B cell (primary cell): ENCODE results near the gene TNPO2. TPM values are rescaled to one million over a fixed set of nuclear protein-coding genes. Genes with fewer than 3 reads are reported as not detected.
A peak's percentile ranks its signal among the peaks of the same experiment; 100 is the strongest.

ENCODE experiments used
- ATAC-seq: fragments of 200-7000 bp; cut with Tn5 transposase; one replicate; pipeline ENCODE4 v1.10.0; 2021; ENCODE audit warnings: low read depth, mild to moderate bottlenecking, moderate number of reproducible peaks, moderate library complexity
- CTCF ChIA-PET: fragments of 350-600 bp; sonication (Branson Sonifier 250); formaldehyde crosslinking; loops from one replicate; lab custom pipeline; 2021; ENCODE audit warnings: antibody characterized with exemption, inconsistent platforms; lab: Charles Lee
- POLR2A ChIA-PET: fragments of 350-600 bp; sonication (Branson Sonifier 250); formaldehyde crosslinking; loops from one replicate; lab custom pipeline; 2021; ENCODE audit warnings: antibody characterized with exemption; lab: Charles Lee
- DNase-seq: peaks from one replicate; pipeline ENCODE4 v3.0.0; 2013
- H2AFZ ChIP-seq: 2 replicates; pipeline ENCODE4 v1.6.1; 2012; ENCODE audit warnings: mild to moderate bottlenecking, low read depth, low read length; ENCODE audit not compliant: insufficient read depth, poor library complexity, severe bottlenecking
- H3K27ac ChIP-seq, 2 donors: 1 replicate in 1 of 2; 2 replicates in 1 of 2; pipeline ENCODE4 v1.5.1; 2012 to 2013; ENCODE audit warnings: low read length in 2 of 2, mild to moderate bottlenecking in 2 of 2, moderate library complexity in 1 of 2
- H3K27me3 ChIP-seq, 4 experiments: fragments of 200-600 bp in 1 of 4; sonication (generic) in 1 of 4; replicated peaks in 1 of 4; 1 replicate in 2 of 4; 2 replicates in 2 of 4; pipeline versions ENCODE4 v1.6.1 to v1.7.0; 2013 to 2016; ENCODE audit warnings: low read length in 3 of 4, mild to moderate bottlenecking in 2 of 4, mixed read lengths in 1 of 4, moderate library complexity in 1 of 4; ENCODE audit not compliant: insufficient read depth in 4 of 4, control insufficient read depth in 3 of 4; ENCODE audit errors: control extremely low read depth in 1 of 4
- H3K36me3 ChIP-seq, 2 experiments: replicated peaks in 1 of 2; 1 replicate in 1 of 2; 2 replicates in 1 of 2; pipeline versions ENCODE4 v1.6.1 to v1.7.1; 2013; ENCODE audit warnings: low read length in 1 of 2; ENCODE audit not compliant: insufficient read depth in 2 of 2, control insufficient read depth in 1 of 2; ENCODE audit errors: control extremely low read depth in 1 of 2, extremely low read depth in 1 of 2
- H3K4me1 ChIP-seq, 2 donors: fragments of 200-600 bp in 1 of 2; sonication (generic) in 1 of 2; 1 replicate in 1 of 2; 2 replicates in 1 of 2; pipeline versions ENCODE4 v1.5.1 to v1.6.1; 2013 to 2017; ENCODE audit warnings: low read length in 2 of 2; ENCODE audit not compliant: control insufficient read depth in 2 of 2, insufficient read depth in 2 of 2
- H3K4me2 ChIP-seq: replicated peaks from 2 replicates; pipeline ENCODE3; 2012; ENCODE audit warnings: mild to moderate bottlenecking, low read depth, low read length; ENCODE audit not compliant: poor library complexity, severe bottlenecking
- H3K4me3 ChIP-seq, 5 experiments: fragments of 200-600 bp in 1 of 5; sonication (generic) in 1 of 5; 1 replicate in 3 of 5; 2 replicates in 2 of 5; pipeline versions ENCODE4 v1.5.1 to v1.7.0; 2011 to 2016; ENCODE audit warnings: low read length in 4 of 5, mild to moderate bottlenecking in 4 of 5, low read depth in 2 of 5, control low read depth in 1 of 5, moderate library complexity in 1 of 5; ENCODE audit not compliant: insufficient read depth in 1 of 5; ENCODE audit errors: control extremely low read depth in 1 of 5, extremely low read depth in 1 of 5
- H3K79me2 ChIP-seq: fragments of 200-600 bp; sonication (generic); one replicate; pipeline ENCODE4 v1.6.0; 2016; ENCODE audit warnings: low read length; ENCODE audit not compliant: control insufficient read depth, insufficient read depth
- H3K9ac ChIP-seq: fragments of 200-600 bp; sonication (generic); 2 replicates; pipeline ENCODE4 v1.6.1; 2017; ENCODE audit warnings: mild to moderate bottlenecking, low read length, moderate library complexity
- H3K9me3 ChIP-seq, 3 donors: one replicate each; pipeline versions ENCODE4 v1.6.1 to v1.7.1; 2013; ENCODE audit warnings: low read length in 2 of 3; ENCODE audit not compliant: control insufficient read depth in 2 of 3, insufficient read depth in 1 of 3; ENCODE audit errors: control extremely low read depth in 1 of 3
- H4K20me1 ChIP-seq: 2 replicates; pipeline ENCODE4 v1.6.0; 2012; ENCODE audit warnings: mild to moderate bottlenecking, low read length; ENCODE audit not compliant: insufficient read depth, control insufficient read depth, poor library complexity, severe bottlenecking
- H3K27ac Mint-ChIP-seq: one replicate; pipeline ENCODE4 v1.8.0; 2021; ENCODE audit warnings: mixed read lengths
- H3K27me3 Mint-ChIP-seq: one replicate; pipeline ENCODE4 v1.8.0; 2021; ENCODE audit warnings: mixed read lengths
- H3K4me1 Mint-ChIP-seq: one replicate; pipeline ENCODE4 v1.8.0; 2021; ENCODE audit warnings: mixed read lengths
- H3K4me3 Mint-ChIP-seq: one replicate; pipeline ENCODE4 v1.8.0; 2021; ENCODE audit warnings: mixed read lengths
- H3K9me3 Mint-ChIP-seq: one replicate; pipeline ENCODE4 v1.8.0; 2022; ENCODE audit warnings: mixed read lengths; ENCODE audit not compliant: insufficient read depth
- CTCF ChIP-seq: fragments of 200-600 bp; IDR thresholded peaks from one replicate; pipeline ENCODE4 v1.8.0; 2022; ENCODE audit warnings: antibody characterized with exemption, mild to moderate bottlenecking
- EZH2 ChIP-seq: IDR thresholded peaks from 2 replicates; pipeline ENCODE4 v1.6.1; 2012; ENCODE audit warnings: borderline replicate concordance, low read depth, mild to moderate bottlenecking, moderate library complexity, low read length; ENCODE audit not compliant: insufficient read depth, poor library complexity, severe bottlenecking
- WGBS: methylation state at CpG from one replicate; pipeline ENCODE4 v1.1.5; 2013; ENCODE audit warnings: missing lambda C conversion rate; ENCODE audit not compliant: insufficient coverage; 5-methylcytosine and 5-hydroxymethylcytosine counted together
- intact Hi-C: fragments of 100-400 bp; cut with micrococcal nuclease; formaldehyde crosslinking; loops from one replicate; pipeline ENCODE4 v1.10.0; 2022
- polyA plus RNA-seq: library from polyadenylated mRNA; depleted of rRNA; stranded (reverse); fragments of >200 nt; gene quantifications from 2 replicates; pipeline ENCODE4 v1.2.3, GENCODE V29; 2012
- total RNA-seq, 2 donors: library from RNA; stranded (reverse); fragments of 120-200 nt in 1 of 2; gene quantifications; 1 replicate in 1 of 2; 2 replicates in 1 of 2; pipeline versions ENCODE4 v1.2.3 to v1.2.4, GENCODE V29; 2013 to 2022

TNPO2 gene
- total and polyA plus RNA-seq, 2 donors (not counting 1 experiment from before 2014, with no cell fraction given), result 73.7 to 85.6 TPM

GRCh38 chr19:12750851-12751250 is 27.1 kb upstream of the TNPO2 start:
- ChIA-PET POLR2A (no interaction called here), CTCF (interaction anchor here (2.9 to 21.3 kb wide), 2 partner anchors 11 to 98 kb away, joined by 13 to 353 read pairs; no protein-coding TSS in a partner anchor)
- WGBS, result 76% methylated on average over 9 of the region's 9 CpGs
- H3K9me3 ChIP-seq, result peaks cover 0 to 15% (median 5%) of the 10 kb centered on the region in 3 donors
- DNase-seq (no peak), ATAC-seq (no peak)
- H3K79me2 ChIP-seq, result no peaks in the 10 kb centered on the region
- no peak overlapping the region for H3K27ac ChIP-seq
- H3K9ac ChIP-seq, result no peak overlapping the region
- H4K20me1 ChIP-seq, result no peaks in the 10 kb centered on the region
- peaks cover 4% of the 10 kb centered on the region for H3K9me3 Mint-ChIP-seq
- H3K4me2 ChIP-seq, result no peak overlapping the region
- H3K4me1 Mint-ChIP-seq, result peaks cover 4% of the 10 kb centered on the region
- no peak overlapping the region for H3K4me3 Mint-ChIP-seq
- TF ChIP-seq EZH2 (no peak), CTCF (no peak)
- H3K27me3 ChIP-seq, result peaks cover 0 to 22% (median 2%) of the 10 kb centered on the region in 4 experiments
- H3K36me3 ChIP-seq, result peaks cover 0 to 15% of the 10 kb centered on the region in 2 experiments
- intact Hi-C loops, result no loop called here
- H2AFZ ChIP-seq, result no peak overlapping the region
- H3K4me3 ChIP-seq, result no peak overlapping the region
- peaks cover 5 to 7% of the 10 kb centered on the region in 2 donors for H3K4me1 ChIP-seq
- H3K27ac Mint-ChIP-seq, result no peak overlapping the region
- H3K27me3 Mint-ChIP-seq, result peaks cover 29% of the 10 kb centered on the region

- TF ChIP-seq CTCF, result no peak
- no peak for TF ChIP-seq EZH2
- Histone ChIP-seq H2AFZ (no peak overlapping the region), H3K27me3 (peaks cover 0 to 14% (median 0%) of the 10 kb centered on the region in 4 experiments), H4K20me1 (no peaks in the 10 kb centered on the region), H3K4me3 (no peak overlapping the region), H3K4me2 (peak overlapping the region; percentile 44), H3K27ac (no peak overlapping the region), H3K4me1 (peaks cover 5 to 7% of the 10 kb centered on the region in 2 donors), H3K36me3 (peaks cover 0 to 21% of the 10 kb centered on the region in 2 experiments), H3K9ac (no peak overlapping the region), H3K79me2 (no peaks in the 10 kb centered on the region), H3K9me3 (peaks cover 0 to 15% (median 5%) of the 10 kb centered on the region in 3 donors)
- DNase-seq (no peak), ATAC-seq (no peak)
- ChIA-PET POLR2A (interaction anchor here (1.0 kb wide), 1 partner anchor 46 kb away, joined by 4 read pairs; no protein-coding TSS in a partner anchor), CTCF (interaction anchor here (1.7 to 4.4 kb wide), 2 partner anchors 9 to 16 kb away, joined by 3 to 29 read pairs; no protein-coding TSS in a partner anchor)
- H3K27ac Mint-ChIP-seq, result no peak overlapping the region
- H3K4me3 Mint-ChIP-seq, result no peak overlapping the region
- 53% methylated on average over 20 of the region's 24 CpGs for WGBS
- peaks cover 4% of the 10 kb centered on the region for H3K9me3 Mint-ChIP-seq
- H3K4me1 Mint-ChIP-seq, result peaks cover 4% of the 10 kb centered on the region
- peaks cover 24% of the 10 kb centered on the region for H3K27me3 Mint-ChIP-seq
- intact Hi-C loops, result no loop called here
Observed at GRCh38 chr19:12749938-12750521, 26.3 kb upstream of the TNPO2 start.
